ENCODE measurements around the gene LRRC75B. TPM values are rescaled to one million over a fixed set of nuclear protein-coding genes. Genes with fewer than 3 reads are reported as not detected.
"Not testable (repeated sequence)": the region's sequence is repeated elsewhere in the genome, so short reads cannot be mapped to it uniquely, and the experiment has no call there.

Gene LRRC75B
- total and polyA plus RNA-seq, 2 of the 13 experiments (the other 11 are each of a cell fraction or from before 2014, with no cell fraction given), result 11.8 to 34.8 TPM

DNA sequence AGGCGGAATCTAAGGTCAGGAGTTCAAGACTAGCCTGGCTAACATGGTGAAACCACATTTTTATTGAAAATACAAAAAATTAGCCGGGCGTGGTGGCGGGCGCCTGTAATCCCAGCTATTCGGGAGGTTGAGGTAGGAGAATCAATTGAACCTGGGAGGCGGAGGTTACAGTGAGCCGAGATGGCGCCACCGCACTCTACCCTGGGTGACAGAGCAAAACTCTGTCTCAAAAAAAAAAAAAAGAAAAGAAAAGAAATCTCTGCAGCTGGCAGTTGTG is 624 bp upstream of the LRRC75B start:
- Histone ChIP-seq H3K9ac (ENCODE audit: insufficient read depth, low read depth, low read length) (peak overlapping the region; percentile 94), H3K79me2 (ENCODE audit: insufficient read depth, low read length) (peaks cover 10% of the 10 kb centered on the region), H3K4me2 (ENCODE audit: low read depth, low read length) (peak overlapping the region; percentile 99), H3K4me3 (replicated peaks in 1 of 3; ENCODE audit: insufficient read depth in 1 of 3, low read depth in 2 of 3, low read length in 3 of 3) (peak overlapping the region; percentile 65 to 88 (median 74)), H3K27ac (ENCODE audit: extremely low read length, insufficient read depth, low read length) (peak overlapping the region; percentile 97), H3K4me1 (ENCODE audit: insufficient read depth, low read length) (peaks cover 70% of the 10 kb centered on the region)
- CTCF ChIA-PET (ENCODE audit: low intra/inter-chr PET ratio, low total read pairs); ATAC-seq; H3K9me3 ChIP-seq (ENCODE audit: low read length); H3K27me3 ChIP-seq (ENCODE audit: control insufficient read depth in 1 of 2, insufficient read depth in 2 of 2, low read length in 2 of 2); H3K36me3 ChIP-seq (replicated peaks in 1 of 2; ENCODE audit: control insufficient read depth in 1 of 2, insufficient read depth in 2 of 2, low read length in 2 of 2); H4K20me1 ChIP-seq (ENCODE audit: insufficient read depth, low read length); DNase-seq (ENCODE audit: low spot score); FAIRE-seq; H2AFZ ChIP-seq (ENCODE audit: low read length); intact Hi-C loops (cut with micrococcal nuclease; ENCODE audit: unreplicated experiment): not testable (repeated sequence)
- under 1% methylated on average over 10 of the region's 10 CpGs for WGBS (ENCODE audit: low lambda C conversion rate)
- POLR2A ChIA-PET, result interaction anchor here (0.7 to 5.7 kb wide), 18 partner anchors 9 to 88 kb away, joined by 3 to 76 read pairs (median 5); partner anchors contain the start of genes GGT1, GUCD1 and SNRPD3
- in situ Hi-C loops (cut with HindIII; ENCODE audit: extremely low pct_ligation_motif_present, low pct_unique_long_range_greater_than_20kb), result loop anchor here (5.0 kb wide), 1 partner anchor 36 kb away; the partner anchor contains the start of genes GUCD1 and SNRPD3
- BruUV-seq (replicated peaks), result TSS peak; percentile 92
- TF ChIP-seq SPEN (CRISPR knock-in tag; IDR thresholded peaks at IDR 0.05; ENCODE audit: low read depth) (0 out of 2 replicates have a peak, but pooled peaks have one; percentile 8), RBM39 (IDR thresholded peaks at IDR 0.05; ENCODE audit: low read depth, low read length, poor library complexity, severe bottlenecking) (peak; percentile 20), PHF21A (CRISPR knock-in tag; IDR thresholded peaks at IDR 0.05) (0 out of 2 replicates have a peak, but pooled peaks have one; percentile 12), CHD4 (IDR thresholded peaks at IDR 0.05; ENCODE audit: borderline replicate concordance, low read length) (0 out of 2 replicates have a peak, but pooled peaks have one; percentile 63), ZNF335 (CRISPR knock-in tag; IDR thresholded peaks at IDR 0.05) (0 out of 2 replicates have a peak, but pooled peaks have one; percentile 18), FOXC1 (CRISPR knock-in tag; IDR thresholded peaks at IDR 0.05; ENCODE audit: borderline replicate concordance) (0 out of 2 replicates have a peak, but pooled peaks have one; percentile 0), NR2C2 (CRISPR knock-in tag; IDR thresholded peaks at IDR 0.05; ENCODE audit: borderline replicate concordance) (peak; percentile 22; the same call in 1 of the 2 replicates)
- TF ChIP-seq, protein P1, sequence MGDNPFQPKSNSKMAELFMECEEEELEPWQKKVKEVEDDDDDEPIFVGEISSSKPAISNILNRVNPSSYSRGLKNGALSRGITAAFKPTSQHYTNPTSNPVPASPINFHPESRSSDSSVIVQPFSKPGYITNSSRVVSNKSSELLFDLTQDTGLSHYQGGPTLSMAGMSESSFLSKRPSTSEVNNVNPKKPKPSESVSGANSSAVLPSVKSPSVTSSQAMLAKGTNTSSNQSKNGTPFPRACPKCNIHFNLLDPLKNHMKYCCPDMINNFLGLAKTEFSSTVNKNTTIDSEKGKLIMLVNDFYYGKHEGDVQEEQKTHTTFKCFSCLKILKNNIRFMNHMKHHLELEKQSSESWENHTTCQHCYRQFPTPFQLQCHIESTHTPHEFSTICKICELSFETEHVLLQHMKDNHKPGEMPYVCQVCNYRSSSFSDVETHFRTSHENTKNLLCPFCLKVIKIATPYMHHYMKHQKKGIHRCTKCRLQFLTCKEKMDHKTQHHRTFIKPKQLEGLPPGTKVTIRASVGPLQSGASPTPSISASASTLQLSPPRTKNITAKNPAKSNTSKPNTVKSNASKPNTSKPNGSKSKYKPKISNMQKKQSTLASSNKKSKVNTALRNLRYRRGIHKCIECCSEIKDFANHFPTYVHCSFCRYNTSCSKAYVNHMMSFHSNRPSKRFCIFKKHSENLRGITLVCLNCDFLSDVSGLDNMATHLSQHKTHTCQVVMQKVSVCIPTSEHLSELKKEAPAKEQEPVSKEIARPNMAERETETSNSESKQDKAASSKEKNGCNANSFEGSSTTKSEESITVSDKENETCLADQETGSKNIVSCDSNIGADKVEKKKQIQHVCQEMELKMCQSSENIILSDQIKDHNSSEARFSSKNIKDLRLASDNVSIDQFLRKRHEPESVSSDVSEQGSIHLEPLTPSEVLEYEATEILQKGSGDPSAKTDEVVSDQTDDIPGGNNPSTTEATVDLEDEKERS (CRISPR knock-in tag; IDR thresholded peaks at IDR 0.05), result 0 out of 2 replicates have a peak, but pooled peaks have one; percentile 8
- TF ChIP-seq, protein P2, sequence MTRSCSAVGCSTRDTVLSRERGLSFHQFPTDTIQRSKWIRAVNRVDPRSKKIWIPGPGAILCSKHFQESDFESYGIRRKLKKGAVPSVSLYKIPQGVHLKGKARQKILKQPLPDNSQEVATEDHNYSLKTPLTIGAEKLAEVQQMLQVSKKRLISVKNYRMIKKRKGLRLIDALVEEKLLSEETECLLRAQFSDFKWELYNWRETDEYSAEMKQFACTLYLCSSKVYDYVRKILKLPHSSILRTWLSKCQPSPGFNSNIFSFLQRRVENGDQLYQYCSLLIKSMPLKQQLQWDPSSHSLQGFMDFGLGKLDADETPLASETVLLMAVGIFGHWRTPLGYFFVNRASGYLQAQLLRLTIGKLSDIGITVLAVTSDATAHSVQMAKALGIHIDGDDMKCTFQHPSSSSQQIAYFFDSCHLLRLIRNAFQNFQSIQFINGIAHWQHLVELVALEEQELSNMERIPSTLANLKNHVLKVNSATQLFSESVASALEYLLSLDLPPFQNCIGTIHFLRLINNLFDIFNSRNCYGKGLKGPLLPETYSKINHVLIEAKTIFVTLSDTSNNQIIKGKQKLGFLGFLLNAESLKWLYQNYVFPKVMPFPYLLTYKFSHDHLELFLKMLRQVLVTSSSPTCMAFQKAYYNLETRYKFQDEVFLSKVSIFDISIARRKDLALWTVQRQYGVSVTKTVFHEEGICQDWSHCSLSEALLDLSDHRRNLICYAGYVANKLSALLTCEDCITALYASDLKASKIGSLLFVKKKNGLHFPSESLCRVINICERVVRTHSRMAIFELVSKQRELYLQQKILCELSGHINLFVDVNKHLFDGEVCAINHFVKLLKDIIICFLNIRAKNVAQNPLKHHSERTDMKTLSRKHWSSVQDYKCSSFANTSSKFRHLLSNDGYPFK (CRISPR knock-in tag; IDR thresholded peaks at IDR 0.05; ENCODE audit: borderline replicate concordance), result 0 out of 2 replicates have a peak, but pooled peaks have one; percentile 4
- TF ChIP-seq, protein P3, sequence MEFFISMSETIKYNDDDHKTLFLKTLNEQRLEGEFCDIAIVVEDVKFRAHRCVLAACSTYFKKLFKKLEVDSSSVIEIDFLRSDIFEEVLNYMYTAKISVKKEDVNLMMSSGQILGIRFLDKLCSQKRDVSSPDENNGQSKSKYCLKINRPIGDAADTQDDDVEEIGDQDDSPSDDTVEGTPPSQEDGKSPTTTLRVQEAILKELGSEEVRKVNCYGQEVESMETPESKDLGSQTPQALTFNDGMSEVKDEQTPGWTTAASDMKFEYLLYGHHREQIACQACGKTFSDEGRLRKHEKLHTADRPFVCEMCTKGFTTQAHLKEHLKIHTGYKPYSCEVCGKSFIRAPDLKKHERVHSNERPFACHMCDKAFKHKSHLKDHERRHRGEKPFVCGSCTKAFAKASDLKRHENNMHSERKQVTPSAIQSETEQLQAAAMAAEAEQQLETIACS (CRISPR knock-in tag; IDR thresholded peaks at IDR 0.05), result 0 out of 2 replicates have a peak, but pooled peaks have one; percentile 9
- TF ChIP-seq, protein P4, sequence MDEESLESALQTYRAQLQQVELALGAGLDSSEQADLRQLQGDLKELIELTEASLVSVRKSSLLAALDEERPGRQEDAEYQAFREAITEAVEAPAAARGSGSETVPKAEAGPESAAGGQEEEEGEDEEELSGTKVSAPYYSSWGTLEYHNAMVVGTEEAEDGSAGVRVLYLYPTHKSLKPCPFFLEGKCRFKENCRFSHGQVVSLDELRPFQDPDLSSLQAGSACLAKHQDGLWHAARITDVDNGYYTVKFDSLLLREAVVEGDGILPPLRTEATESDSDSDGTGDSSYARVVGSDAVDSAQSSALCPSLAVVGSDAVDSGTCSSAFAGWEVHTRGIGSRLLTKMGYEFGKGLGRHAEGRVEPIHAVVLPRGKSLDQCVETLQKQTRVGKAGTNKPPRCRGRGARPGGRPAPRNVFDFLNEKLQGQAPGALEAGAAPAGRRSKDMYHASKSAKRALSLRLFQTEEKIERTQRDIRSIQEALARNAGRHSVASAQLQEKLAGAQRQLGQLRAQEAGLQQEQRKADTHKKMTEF (CRISPR knock-in tag; IDR thresholded peaks at IDR 0.05), result peak; percentile 66
- TF ChIP-seq, protein P5, sequence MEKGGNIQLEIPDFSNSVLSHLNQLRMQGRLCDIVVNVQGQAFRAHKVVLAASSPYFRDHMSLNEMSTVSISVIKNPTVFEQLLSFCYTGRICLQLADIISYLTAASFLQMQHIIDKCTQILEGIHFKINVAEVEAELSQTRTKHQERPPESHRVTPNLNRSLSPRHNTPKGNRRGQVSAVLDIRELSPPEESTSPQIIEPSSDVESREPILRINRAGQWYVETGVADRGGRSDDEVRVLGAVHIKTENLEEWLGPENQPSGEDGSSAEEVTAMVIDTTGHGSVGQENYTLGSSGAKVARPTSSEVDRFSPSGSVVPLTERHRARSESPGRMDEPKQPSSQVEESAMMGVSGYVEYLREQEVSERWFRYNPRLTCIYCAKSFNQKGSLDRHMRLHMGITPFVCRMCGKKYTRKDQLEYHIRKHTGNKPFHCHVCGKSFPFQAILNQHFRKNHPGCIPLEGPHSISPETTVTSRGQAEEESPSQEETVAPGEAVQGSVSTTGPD (CRISPR knock-in tag; IDR thresholded peaks at IDR 0.05), result peak; percentile 81; the same call in 1 of the 2 replicates

Measured in HepG2 (cell line).